Measurements from ENCODE around the gene COL8A1.

COL8A1 gene

DNA sequence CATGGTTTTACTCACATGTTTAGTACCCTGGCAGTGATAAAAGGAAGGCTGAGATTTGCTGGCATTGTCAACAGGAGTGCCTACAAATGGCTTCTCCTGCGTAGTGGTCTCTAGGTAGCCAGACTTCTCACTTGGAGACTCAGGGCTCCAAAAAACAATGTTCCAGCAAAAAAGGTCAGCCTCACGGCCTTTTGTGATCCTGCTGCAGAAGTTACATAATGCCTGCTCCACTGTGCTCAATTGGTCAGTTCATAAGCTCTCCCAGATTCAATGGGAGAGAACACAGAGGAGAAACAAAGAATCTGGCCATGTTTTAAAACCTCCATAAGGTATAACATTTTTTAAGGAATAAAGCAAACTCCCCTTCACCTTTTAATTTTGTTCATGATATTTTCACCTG lies 103.2 kb downstream of the COL8A1 start:
- no peak for DNase-seq
- no peaks in the 10 kb centered on the region for H3K4me1 Mint-ChIP-seq
- no peak for ATAC-seq
- no peak overlapping the region for H3K27ac Mint-ChIP-seq
- H3K27me3 Mint-ChIP-seq: no peaks in the 10 kb centered on the region
- peaks cover 0 to 18% of the 10 kb centered on the region in 2 donors for H3K9me3 Mint-ChIP-seq
- H3K4me3 Mint-ChIP-seq: no peak overlapping the region

DNA sequence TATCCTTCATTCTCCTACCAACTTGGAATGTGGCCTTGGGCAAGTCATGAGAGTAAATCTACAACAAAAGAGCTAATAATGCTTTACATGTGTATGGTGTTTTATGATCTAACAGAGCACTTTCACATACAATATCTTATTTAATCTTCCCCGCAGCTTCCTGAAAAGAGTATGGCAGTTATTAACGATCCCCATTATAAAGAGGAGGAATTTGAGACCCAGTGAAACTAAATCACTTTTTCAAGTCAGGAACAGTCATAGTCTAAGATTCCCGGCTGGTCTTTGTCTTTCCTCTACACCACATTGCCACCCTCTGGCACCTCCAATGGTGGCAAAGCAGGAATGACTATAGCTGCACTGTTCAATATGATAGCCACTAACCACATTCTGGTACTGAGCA lies 109.5 kb downstream of the COL8A1 start:
- Mint-ChIP-seq H3K27ac (no peak overlapping the region), H3K9me3 (no peaks in the 10 kb centered on the region), H3K27me3 (peaks cover 13% of the 10 kb centered on the region), H3K4me3 (no peak overlapping the region), H3K4me1 (no peaks in the 10 kb centered on the region)
- DNase-seq (no peak), ATAC-seq (no peak)

DNA sequence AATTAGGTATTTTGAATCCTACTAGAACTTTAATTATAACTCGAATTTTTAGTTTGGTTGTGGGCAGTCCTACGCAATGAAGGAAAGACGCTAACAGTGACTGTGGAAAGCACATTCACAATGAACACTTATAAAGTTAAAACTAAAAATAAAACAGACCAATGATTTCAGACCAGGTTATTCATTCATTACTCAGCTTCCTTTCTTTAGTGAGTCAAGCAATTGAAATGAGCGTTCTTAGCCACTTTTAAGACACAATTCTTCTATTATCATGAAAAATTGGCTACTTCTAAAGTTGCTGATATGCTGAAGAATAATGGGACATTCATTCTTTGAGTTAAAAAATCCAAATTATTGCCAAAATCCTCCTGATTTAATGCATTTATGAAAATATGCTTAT lies 113.3 kb downstream of the COL8A1 start:
- ATAC-seq (no peak), DNase-seq (no peak)
- H3K4me1 Mint-ChIP-seq: no peaks in the 10 kb centered on the region
- H3K4me3 Mint-ChIP-seq: no peak overlapping the region
- no peaks in the 10 kb centered on the region for H3K9me3 Mint-ChIP-seq
- no peak overlapping the region for H3K27ac Mint-ChIP-seq
- peaks cover 13% of the 10 kb centered on the region for H3K27me3 Mint-ChIP-seq

DNA sequence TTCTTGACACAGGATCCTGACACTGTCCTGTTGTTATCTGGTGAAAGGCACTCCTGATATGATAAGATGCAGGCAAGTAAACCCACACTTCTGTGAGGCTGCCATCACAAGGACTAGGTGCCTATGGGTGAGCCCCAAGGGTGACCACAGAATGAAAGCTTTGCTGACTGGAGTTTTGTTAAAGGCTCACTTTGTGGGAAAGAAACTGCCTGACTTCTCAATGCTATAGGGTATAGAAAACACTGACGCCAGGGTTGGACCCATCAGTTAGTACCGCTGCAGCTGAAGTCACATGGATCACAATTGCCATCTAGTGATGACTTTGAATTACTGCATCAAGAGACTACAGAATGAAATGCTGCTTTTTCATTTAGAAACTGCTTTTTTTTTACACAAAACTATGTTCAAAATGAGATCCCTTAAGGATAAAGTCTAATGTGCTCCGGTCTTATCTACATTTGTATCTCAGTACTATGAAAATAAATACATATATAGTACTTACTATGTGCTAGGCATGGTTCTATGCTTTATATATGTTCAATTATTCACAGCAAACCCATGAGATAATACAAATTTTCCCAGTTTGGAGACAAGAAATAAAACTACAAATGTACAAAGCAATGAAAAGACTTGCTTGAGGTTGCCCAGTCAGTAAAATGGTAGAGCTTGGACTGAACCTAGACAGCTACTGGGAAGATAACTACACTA lies 115.0 kb downstream of the COL8A1 start:
- H3K4me3 Mint-ChIP-seq: no peak overlapping the region
- H3K9me3 Mint-ChIP-seq: no peaks in the 10 kb centered on the region
- no peak overlapping the region for H3K27ac Mint-ChIP-seq
- peak; percentile 78 for ATAC-seq
- H3K4me1 Mint-ChIP-seq: no peaks in the 10 kb centered on the region
- DNase-seq: peak in 1 of 2 donors; percentile 4
- H3K27me3 Mint-ChIP-seq: peaks cover 9% of the 10 kb centered on the region

DNA sequence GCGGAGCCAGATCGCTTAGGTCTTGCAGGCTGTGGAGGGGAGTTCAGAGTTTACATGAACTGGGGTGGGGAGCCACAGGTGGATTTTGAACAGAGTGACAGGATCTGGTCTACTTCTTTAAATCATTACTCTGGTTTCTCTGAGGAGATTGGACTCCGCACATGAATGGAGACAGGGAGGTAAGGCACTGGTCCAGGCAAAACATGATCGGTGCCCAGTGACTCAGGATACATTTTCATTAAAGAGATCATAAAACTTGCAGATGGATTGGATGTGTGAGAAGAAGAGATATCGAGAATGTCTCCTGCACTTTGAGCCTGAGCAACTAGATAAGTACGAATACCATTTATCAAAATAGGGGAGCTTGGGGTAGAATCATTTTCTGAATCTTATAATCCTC lies 117.4 kb downstream of the COL8A1 start:
- Mint-ChIP-seq H3K27me3 (peaks cover 24% of the 10 kb centered on the region), H3K27ac (no peak overlapping the region), H3K4me1 (no peaks in the 10 kb centered on the region), H3K4me3 (no peak overlapping the region), H3K9me3 (no peaks in the 10 kb centered on the region)
- no peak for DNase-seq
- ATAC-seq: no peak

DNA sequence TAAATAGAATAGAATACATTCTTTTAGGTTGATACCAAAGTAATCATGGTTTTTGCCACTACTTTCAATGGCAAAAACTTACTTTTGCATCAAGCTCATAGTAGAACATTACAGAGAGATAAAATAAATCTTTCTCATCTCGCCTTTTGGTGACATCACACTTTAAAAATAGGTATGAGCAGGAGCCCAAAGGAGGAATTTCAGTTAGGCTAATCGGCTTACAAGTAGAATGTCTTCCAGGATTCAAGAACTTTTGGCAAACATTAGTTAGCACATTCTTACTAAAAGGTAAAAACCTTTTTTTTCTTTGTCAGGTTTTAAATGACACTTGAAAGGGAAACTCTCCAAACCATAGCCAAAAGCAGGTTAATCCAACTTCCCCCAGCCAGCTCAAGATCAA lies 119.6 kb downstream of the COL8A1 start:
- ATAC-seq (no peak), DNase-seq (no peak)
- H3K27me3 Mint-ChIP-seq: peaks cover 23% of the 10 kb centered on the region
- H3K9me3 Mint-ChIP-seq: no peaks in the 10 kb centered on the region
- no peak overlapping the region for H3K4me3 Mint-ChIP-seq
- no peaks in the 10 kb centered on the region for H3K4me1 Mint-ChIP-seq
- no peak overlapping the region for H3K27ac Mint-ChIP-seq

DNA sequence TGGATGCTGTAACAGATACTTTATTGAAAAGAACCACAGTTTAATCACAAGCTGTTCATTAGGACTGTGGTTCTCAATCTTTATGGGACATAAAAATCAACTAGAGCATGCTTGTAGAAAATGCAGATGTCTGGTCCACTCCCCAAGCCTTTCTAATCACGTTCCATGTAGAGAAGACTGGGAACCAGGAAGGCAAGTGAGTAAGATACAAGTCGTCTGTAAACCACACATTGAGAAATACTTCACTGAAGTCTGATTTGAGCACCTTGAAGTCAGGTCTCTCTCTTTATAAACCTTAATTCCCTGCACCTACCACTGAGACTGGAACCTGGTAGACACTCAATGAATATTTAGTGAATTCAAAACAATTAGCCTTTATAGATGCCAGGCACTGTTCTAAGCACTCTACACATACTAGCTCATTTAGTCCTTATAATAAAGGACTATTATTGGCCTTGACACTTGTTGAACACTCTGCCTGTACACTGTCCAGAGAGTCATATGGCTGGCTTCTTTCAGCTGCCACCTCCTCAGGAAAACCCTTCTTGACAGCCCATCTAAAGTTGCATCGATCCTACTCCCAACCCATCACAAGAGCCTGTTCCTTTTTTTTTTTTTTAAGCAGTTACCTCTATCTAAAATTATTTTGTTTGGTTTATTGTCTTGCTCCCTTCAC lies 120.2 kb downstream of the COL8A1 start:
- DNase-seq: no peak
- Mint-ChIP-seq H3K4me1 (no peaks in the 10 kb centered on the region), H3K27me3 (peaks cover 23% of the 10 kb centered on the region), H3K27ac (no peak overlapping the region), H3K9me3 (no peaks in the 10 kb centered on the region), H3K4me3 (no peak overlapping the region)
- ATAC-seq: no peak

DNA sequence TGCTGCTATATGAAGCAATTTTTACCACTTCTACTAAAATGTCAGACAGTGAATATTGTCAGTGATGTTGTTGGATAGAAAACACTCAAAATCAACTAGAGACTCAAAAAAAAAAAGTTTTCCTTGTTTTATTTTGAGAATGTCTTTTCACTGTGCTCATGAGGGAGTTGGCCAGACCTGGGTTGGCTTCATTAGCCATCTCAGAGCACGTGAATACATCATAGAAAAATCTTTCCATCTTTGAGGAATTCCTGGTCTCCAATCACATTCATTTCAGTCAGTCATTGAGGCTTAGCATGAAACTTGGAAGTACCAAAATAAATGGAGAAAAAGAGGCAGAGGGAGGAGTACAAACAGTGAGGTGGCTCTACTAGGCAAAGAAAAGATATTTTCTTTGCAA lies 121.6 kb downstream of the COL8A1 start:
- Mint-ChIP-seq H3K4me3 (no peak overlapping the region), H3K9me3 (no peaks in the 10 kb centered on the region), H3K27ac (no peak overlapping the region), H3K4me1 (no peaks in the 10 kb centered on the region), H3K27me3 (peaks cover 23% of the 10 kb centered on the region)
- no peak for DNase-seq
- ATAC-seq: no peak

DNA sequence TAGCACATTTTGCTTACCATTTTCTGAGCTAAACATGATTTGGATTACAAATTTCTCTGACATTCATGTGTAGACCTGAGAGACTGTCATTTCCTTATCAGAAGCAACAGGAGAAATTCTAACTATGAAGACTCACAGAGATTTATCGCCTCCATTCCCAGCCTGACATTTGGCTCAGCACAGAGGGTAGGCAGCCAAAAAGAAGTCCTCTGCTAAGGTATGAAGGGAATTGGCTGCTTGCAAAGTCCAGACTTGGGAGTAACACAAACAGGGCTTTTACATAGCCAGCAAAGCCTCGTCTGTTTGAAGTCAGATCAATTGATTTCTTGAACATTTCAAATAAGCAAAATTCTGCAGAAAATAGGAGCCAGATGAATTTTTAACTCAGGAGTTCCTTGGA lies 122.2 kb downstream of the COL8A1 start:
- H3K27ac Mint-ChIP-seq: no peak overlapping the region
- ATAC-seq (no peak), DNase-seq (no peak)
- H3K9me3 Mint-ChIP-seq: no peaks in the 10 kb centered on the region
- H3K4me1 Mint-ChIP-seq: no peaks in the 10 kb centered on the region
- peaks cover 23% of the 10 kb centered on the region for H3K27me3 Mint-ChIP-seq
- H3K4me3 Mint-ChIP-seq: no peak overlapping the region

DNA sequence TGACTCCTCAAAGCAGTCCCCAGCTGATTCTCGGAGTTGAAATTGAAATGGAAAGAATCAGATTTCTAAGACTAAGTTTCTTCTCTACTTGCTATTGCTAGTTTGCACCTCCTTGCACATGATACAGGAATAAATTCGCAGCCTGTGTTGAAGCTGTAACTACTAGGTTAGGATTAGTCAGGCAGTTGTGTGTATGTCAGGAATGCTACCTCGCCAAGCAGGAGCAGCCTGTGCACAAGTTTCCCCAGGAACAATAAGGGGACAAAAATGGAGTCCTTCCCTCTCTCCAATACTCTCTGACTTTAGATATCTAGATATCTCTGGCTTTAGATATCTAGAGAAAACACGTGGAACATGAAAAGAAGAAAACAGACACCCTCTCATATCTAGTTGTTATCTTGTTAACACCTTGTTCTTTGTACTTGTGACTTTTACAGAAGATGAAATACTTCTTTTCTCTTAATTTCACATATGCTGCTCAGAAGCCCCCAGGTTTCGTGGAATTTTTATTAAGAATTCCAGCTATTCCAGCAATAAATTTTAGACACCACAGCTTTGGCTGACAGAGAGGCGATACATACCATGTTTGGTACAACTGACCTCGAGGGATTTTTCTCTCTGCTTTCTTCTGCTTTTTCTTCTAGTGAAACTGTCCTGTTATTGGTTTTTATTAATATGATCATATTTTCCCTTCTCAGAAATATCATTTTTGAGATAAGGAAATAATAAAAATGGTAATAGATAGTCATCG lies 123.2 kb downstream of the COL8A1 start:
- Mint-ChIP-seq H3K27me3 (peaks cover 23% of the 10 kb centered on the region), H3K4me1 (no peaks in the 10 kb centered on the region), H3K27ac (no peak overlapping the region), H3K4me3 (no peak overlapping the region), H3K9me3 (no peaks in the 10 kb centered on the region)
- no peak for DNase-seq
- ATAC-seq: no peak

DNA sequence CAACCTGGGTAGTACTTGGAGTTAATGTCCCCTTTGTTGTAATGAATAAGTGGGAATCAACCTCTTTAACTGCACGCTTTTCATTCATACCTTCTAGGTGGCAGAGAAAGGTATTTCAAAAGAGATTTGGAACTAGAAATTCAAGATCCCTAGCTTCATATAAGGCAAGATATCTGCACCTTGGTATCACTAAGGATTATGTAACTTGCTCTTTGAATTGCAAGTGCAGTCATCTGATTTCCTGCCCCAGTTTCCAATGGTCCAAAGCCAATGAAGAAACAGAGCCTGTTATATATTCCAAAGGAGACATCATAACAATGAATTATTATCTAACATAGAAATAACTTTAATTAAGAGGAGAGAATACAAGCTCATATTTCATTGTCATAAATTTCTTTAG lies 124.5 kb downstream of the COL8A1 start:
- no peak for ATAC-seq
- Mint-ChIP-seq H3K9me3 (no peaks in the 10 kb centered on the region), H3K27me3 (peaks cover 34% of the 10 kb centered on the region), H3K4me3 (no peak overlapping the region), H3K27ac (no peak overlapping the region), H3K4me1 (no peaks in the 10 kb centered on the region)
- DNase-seq: no peak

DNA sequence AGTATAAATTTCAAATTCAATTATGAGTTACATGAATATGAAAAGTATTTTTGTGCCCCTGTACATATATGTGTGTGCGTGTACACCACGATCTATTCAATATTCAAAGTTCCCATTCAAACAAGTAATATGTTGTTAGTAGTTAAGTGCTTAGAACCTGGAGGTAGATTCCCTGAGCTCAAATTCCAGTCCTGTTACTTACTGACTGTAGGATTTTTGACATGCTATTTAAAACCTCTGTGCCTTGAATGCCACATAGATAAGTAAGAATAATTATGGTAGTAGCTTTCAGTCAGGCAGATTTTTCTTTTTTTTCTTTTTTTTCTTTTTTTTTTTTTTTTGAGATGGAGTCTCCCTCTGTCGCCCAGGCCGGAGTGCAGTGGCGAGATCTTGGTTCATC lies 126.0 kb downstream of the COL8A1 start:
- DNase-seq (no peak), ATAC-seq (no peak)
- Mint-ChIP-seq H3K4me1 (no peaks in the 10 kb centered on the region), H3K4me3 (no peak overlapping the region), H3K27me3 (peaks cover 28% of the 10 kb centered on the region), H3K9me3 (no peaks in the 10 kb centered on the region), H3K27ac (no peak overlapping the region)

DNA sequence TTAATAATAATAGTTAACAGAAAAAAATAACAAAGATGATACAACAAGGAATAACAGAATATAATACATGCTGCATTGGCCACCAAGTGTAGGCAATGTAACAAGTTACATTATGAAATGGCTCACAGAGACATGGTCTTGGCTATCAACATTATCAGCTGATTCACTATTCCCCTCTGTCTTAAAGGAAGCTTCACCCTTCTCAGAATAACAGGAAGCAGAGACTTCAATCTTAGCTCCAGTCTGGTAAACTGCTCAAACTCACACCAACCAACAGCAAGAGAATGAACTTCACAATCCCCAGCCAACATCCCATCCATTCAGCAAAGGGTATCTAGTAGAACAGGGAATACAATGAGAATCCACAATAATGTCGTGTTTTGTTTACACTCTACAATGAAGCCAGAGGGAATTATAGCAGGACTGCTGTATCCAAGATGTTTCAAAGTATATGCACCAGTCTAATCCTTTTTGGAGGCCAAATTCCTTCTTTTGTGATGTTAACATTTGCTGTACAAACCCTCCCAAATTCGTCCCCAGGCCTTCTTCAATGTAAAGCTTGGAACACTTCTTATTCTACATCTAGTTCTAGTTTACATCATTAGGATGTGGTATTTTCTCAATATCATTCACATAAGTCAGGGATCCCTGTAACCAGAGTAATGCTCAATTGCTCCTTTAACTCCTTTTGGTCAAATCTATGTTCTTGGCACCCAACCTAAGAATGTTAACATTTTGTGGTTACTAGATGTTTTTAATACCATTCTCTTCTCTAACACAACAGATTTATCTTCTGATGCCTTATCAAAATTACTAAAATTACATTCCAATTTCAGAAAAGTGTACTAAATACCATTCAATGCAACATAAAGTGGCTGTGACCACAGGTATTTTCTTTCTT lies 126.9 kb downstream of the COL8A1 start:
- Mint-ChIP-seq H3K27ac (no peak overlapping the region), H3K4me1 (no peaks in the 10 kb centered on the region), H3K9me3 (no peaks in the 10 kb centered on the region), H3K27me3 (peaks cover 19% of the 10 kb centered on the region), H3K4me3 (no peak overlapping the region)
- DNase-seq (no peak), ATAC-seq (no peak)

DNA sequence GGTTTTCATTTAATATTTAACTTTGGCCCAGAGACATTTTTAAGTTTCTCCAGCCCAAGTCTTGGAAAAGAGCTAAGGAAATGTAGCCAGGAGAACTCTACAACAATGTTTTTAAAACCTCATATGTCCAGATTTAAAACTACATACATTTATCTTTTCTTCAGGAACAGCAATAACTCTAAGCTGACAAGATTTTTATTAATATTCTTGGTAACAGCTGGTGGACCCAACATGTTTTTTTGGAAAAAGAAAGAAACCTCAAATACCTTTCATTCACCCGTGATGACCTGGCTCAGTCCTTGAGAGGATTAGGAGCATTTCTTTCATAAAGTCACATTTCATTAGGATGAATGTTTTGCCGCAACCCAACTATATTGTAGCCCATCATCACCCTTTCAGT lies 128.9 kb downstream of the COL8A1 start:
- Mint-ChIP-seq H3K27me3 (peaks cover 29% of the 10 kb centered on the region), H3K9me3 (no peaks in the 10 kb centered on the region), H3K27ac (no peak overlapping the region), H3K4me1 (no peaks in the 10 kb centered on the region), H3K4me3 (no peak overlapping the region)
- no peak for DNase-seq
- no peak for ATAC-seq

DNA sequence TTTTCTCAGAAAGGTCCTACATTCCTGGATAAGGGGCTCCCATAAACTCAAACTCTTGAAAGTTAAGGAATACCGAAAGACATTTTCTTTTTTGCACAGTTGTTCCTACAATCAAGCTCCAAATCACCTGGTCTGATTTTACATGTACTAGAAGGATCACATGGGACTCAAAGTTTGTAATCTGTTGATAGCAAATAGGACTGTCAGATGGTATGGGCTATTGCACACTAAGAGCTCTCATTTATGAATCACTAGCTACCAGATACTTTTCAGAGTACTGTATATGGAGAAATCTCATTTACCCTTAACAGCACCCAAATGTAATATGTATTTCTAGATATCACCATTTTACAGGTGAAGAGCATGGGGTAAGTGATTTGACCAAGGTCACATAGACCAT lies 129.7 kb downstream of the COL8A1 start:
- Mint-ChIP-seq H3K27ac (no peak overlapping the region), H3K9me3 (no peaks in the 10 kb centered on the region), H3K4me3 (no peak overlapping the region), H3K27me3 (peaks cover 27% of the 10 kb centered on the region), H3K4me1 (no peaks in the 10 kb centered on the region)
- ATAC-seq (no peak), DNase-seq (no peak)

Measured in stimulated activated naive CD8-positive, alpha-beta T cell treated with anti-CD3 and anti-CD28 coated beads, Interleukin-15, amount 100 ng/mL, for 72 hours (primary cell).